ENCODE measurements around the gene HEATR5A. TPM values are rescaled to one million over a fixed set of nuclear protein-coding genes. Genes with fewer than 3 reads are reported as not detected.
"Not testable (repeated sequence)": the region's sequence is repeated elsewhere in the genome, so short reads cannot be mapped to it uniquely, and the experiment has no call there.

HEATR5A gene
- total RNA-seq, 4 donors from 2014 or later, result 22.9 to 32.0 (median 25.8) TPM

DNA sequence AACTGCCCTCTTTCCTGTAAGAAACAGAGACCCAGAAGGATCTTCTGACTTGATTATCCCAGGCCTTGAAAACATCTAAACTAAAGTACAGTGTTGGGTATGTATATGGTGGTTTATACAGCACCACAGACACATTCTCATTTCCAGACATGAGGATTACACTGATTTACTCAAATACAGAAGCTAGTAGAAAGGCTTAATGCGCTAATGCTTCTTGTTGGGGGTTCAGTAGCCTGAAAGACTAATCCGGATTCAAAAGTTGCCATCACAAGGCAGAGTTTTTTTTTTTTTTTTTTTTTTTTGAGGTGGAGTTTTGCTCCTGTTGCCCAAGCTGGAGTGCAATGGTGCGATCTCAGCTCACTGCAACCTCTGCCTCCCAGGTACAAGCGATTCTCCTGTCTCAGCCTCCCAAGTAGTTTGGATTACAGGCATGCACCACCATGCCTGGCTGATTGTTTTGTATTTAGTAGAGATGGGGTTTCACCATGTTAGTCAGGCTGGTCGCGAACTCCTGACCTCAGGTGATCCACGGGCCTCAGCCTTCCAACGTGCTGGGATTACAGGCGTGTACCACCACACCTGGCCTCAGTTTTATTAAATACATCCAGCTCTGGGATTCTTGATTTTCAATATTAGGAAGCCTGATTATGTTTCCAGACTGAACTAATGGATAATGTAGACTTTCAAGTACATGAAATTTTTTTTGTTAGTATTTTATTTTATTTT is 166.4 kb downstream of the HEATR5A start:
- DNase-seq (ENCODE audit: low spot score in 2 of 2), result no peak
- no peaks in the 10 kb centered on the region for H3K27me3 ChIP-seq
- TF ChIP-seq EP300 (IDR thresholded peaks at IDR 0.05) (no peak), POLR2A (IDR thresholded peaks at IDR 0.05) (no peak)
- TF ChIP-seq, protein P1, sequence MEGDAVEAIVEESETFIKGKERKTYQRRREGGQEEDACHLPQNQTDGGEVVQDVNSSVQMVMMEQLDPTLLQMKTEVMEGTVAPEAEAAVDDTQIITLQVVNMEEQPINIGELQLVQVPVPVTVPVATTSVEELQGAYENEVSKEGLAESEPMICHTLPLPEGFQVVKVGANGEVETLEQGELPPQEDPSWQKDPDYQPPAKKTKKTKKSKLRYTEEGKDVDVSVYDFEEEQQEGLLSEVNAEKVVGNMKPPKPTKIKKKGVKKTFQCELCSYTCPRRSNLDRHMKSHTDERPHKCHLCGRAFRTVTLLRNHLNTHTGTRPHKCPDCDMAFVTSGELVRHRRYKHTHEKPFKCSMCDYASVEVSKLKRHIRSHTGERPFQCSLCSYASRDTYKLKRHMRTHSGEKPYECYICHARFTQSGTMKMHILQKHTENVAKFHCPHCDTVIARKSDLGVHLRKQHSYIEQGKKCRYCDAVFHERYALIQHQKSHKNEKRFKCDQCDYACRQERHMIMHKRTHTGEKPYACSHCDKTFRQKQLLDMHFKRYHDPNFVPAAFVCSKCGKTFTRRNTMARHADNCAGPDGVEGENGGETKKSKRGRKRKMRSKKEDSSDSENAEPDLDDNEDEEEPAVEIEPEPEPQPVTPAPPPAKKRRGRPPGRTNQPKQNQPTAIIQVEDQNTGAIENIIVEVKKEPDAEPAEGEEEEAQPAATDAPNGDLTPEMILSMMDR (IDR thresholded peaks at IDR 0.05), result no peak
- no peaks in the 10 kb centered on the region for H3K9me3 ChIP-seq
- H3K4me1 ChIP-seq, result no peaks in the 10 kb centered on the region
- H3K36me3 ChIP-seq, result no peaks in the 10 kb centered on the region
- H3K4me3 ChIP-seq, result no peak overlapping the region
- no peak overlapping the region for H3K27ac ChIP-seq
- WGBS, 2 donors, result 93 to 94% methylated on average over 9 of the region's 9 CpGs

GRCh38 chr14:31252865-31253264 is 167.5 kb downstream of the HEATR5A start:
- H3K9me3 ChIP-seq, result no peaks in the 10 kb centered on the region
- H3K4me3 ChIP-seq, result no peak overlapping the region
- no peak for DNase-seq (ENCODE audit: low spot score in 2 of 2)
- no peaks in the 10 kb centered on the region for H3K27me3 ChIP-seq
- H3K36me3 ChIP-seq, result no peaks in the 10 kb centered on the region
- H3K27ac ChIP-seq, result no peak overlapping the region
- WGBS, 2 donors, result 81 to 93% methylated on average over 1 of the region's 1 CpG
- H3K4me1 ChIP-seq, result no peaks in the 10 kb centered on the region
- TF ChIP-seq, protein P1 (IDR thresholded peaks at IDR 0.05), result no peak
- no peak for TF ChIP-seq EP300 (IDR thresholded peaks at IDR 0.05)
- TF ChIP-seq POLR2A (IDR thresholded peaks at IDR 0.05), result no peak

- H3K9me3 ChIP-seq, result no peaks in the 10 kb centered on the region
- TF ChIP-seq EP300 (IDR thresholded peaks at IDR 0.05), result no peak
- TF ChIP-seq, protein P1 (IDR thresholded peaks at IDR 0.05), result no peak
- TF ChIP-seq POLR2A (IDR thresholded peaks at IDR 0.05), result no peak
- no peaks in the 10 kb centered on the region for H3K36me3 ChIP-seq
- H3K27ac ChIP-seq, result no peak overlapping the region
- no peaks in the 10 kb centered on the region for H3K27me3 ChIP-seq
- DNase-seq (ENCODE audit: low spot score in 2 of 2), result no peak
- WGBS, 2 donors, result 64 to 78% methylated on average over 9 of the region's 10 CpGs
- no peaks in the 10 kb centered on the region for H3K4me1 ChIP-seq
- H3K4me3 ChIP-seq, result no peak overlapping the region
These were observed 169.1 kb downstream of the HEATR5A start for GRCh38 chr14:31251028-31251958.

DNA sequence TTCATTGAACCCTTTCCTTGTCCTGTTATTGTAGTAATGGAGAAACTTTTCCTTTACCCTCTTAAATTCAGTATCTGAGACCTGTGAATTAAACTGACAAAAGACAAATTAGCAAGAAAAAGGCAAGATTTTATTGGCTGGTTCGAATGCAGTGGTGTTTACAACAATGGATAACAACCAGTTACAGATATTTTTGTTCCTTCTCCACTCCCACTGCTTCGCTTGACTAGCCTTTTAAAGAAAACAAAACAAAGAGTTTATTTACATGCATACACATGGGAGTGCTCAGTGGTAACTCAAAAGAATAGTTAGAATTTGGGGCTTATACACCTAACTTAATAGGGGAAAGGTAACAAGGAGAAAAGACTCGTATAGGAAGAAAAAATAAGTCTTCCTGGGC is 175.7 kb downstream of the HEATR5A start:
- no peaks in the 10 kb centered on the region for H3K27me3 ChIP-seq
- no peak overlapping the region for H3K4me3 ChIP-seq
- TF ChIP-seq POLR2A (IDR thresholded peaks at IDR 0.05), result no peak
- TF ChIP-seq EP300 (IDR thresholded peaks at IDR 0.05), result no peak
- TF ChIP-seq, protein P1 (IDR thresholded peaks at IDR 0.05), result no peak
- no peak for DNase-seq (ENCODE audit: low spot score in 2 of 2)
- 50 to 52% methylated on average over 3 of the region's 3 CpGs for WGBS, 2 donors
- no peaks in the 10 kb centered on the region for H3K9me3 ChIP-seq
- H3K27ac ChIP-seq, result no peak overlapping the region
- peaks cover 0 to 11% (median 5%) of the 10 kb centered on the region in 4 donors for H3K4me1 ChIP-seq
- no peaks in the 10 kb centered on the region for H3K36me3 ChIP-seq

DNA sequence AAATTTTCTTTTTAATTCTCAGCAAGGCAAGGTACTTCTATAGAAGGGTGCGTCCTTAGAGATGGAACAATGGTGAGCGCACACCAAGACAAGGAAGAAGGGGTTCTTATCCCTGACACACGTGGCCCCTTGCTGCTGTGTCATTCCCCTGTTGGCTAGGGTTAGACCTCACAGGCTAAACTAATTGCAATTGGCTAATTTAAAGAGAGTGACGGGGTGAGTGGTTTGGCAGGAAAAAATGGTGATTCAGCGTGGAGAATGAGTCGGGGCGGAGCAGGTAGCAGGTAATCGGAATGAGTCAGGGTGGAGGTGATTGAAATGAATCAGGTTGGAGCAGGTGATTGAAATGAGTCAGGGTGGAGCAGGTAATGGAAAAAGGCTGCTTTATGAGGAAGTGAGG is 176.5 kb downstream of the HEATR5A start:
- Histone ChIP-seq H3K9me3 (no peaks in the 10 kb centered on the region), H3K36me3 (no peaks in the 10 kb centered on the region), H3K27me3 (no peaks in the 10 kb centered on the region), H3K27ac (no peak overlapping the region), H3K4me3 (no peak overlapping the region), H3K4me1 (peaks cover 0 to 11% (median 5%) of the 10 kb centered on the region in 4 donors)
- TF ChIP-seq EP300 (IDR thresholded peaks at IDR 0.05) (no peak), POLR2A (IDR thresholded peaks at IDR 0.05) (no peak)
- TF ChIP-seq, protein P1 (IDR thresholded peaks at IDR 0.05), result no peak
- DNase-seq (ENCODE audit: low spot score in 2 of 2), result no peak
- WGBS, 2 donors, result 89 to 90% methylated on average over 8 of the region's 8 CpGs

DNA sequence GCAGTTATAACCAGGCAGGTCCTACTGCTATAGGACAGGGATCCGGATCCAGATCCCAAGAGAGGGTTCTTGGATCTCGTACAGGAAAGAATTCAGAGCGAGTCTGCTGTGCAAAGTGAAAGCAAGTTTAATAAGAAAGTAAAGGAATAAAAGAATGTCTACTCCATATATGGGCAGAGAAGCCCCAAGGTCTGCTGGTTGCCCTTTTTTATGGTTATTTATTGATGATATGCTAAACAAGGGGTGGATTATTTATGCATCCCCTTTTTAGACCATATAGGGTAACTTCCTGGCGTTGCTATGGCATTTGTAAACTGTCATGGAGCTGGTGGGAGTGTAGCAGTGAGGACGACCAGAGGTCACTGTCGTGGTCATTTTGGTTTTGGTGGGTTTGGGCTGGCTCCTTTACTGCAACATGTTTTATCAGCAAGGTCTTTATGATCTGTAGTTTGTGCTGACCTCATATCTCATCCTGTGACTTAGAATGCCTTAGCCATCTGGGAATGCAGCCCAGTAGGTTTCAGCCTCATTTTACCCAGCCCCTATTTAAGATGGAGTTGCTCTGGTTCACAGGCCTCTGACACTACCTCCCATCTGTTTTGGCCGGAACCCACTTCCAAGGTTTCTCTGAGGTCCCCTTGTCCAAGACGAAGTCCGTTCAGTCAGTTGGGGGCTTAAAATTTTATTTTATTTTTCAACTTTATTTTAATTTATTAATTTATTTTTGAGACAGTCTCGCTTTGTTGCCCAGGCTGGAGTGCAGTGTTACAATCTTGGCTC is 178.0 kb downstream of the HEATR5A start:
- not testable (repeated sequence) for H3K27me3 ChIP-seq; H3K9me3 ChIP-seq; DNase-seq (ENCODE audit: low spot score in 2 of 2); H3K36me3 ChIP-seq
- WGBS, 2 donors, result 69 to 72% methylated on average over 10 of the region's 10 CpGs
- Histone ChIP-seq H3K4me1 (peaks cover 0 to 11% (median 5%) of the 10 kb centered on the region in 4 donors), H3K27ac (peak overlapping the region in 1 of 4 donors; percentile 66), H3K4me3 (peak overlapping the region in 1 of 4 donors; percentile 24)

Measured in tibial nerve (tissue), 4 donors.